ENCODE data around the gene NOC3L. TPM values are rescaled to one million over a fixed set of nuclear protein-coding genes. Genes with fewer than 3 reads are reported as not detected.

NOC3L gene
- polyA plus RNA-seq, 4 donors = 1.4 to 11.6 (median 5.6) TPM

DNA sequence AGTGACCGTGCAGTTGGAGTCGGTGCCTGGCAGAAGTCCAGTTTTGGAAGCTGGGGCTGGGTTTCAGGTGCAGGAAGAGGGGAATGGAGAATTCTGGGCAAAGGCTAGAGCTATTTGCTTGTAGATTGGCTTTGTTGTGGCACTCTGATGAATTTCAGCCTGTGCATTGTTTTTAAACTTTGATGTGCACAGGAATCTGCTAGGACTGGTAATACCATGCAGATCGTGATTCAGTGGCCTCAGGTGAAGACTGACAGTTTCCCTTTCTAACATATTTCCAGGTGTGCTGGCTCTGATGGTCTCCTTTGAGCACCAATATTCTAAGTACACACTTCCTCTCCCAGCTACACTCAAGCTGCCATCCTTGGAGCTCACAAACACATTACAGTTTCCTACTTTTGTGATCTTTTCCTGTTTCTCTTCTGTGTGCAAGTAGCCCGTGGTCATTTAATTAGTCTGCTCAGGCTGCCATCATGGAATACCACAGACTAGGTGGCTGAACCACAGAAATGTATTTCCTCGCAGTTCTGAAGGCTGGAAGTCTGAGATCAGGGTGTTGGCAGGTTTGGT, 55.6 kb downstream of the NOC3L start:
- no peak for DNase-seq
- no peak overlapping the region for H3K27ac ChIP-seq (ENCODE audit: low read depth in 1 of 3, low read length in 2 of 3)
- WGBS, 3 donors = 53 to 70% (median 58%) methylated on average over 5 of the region's 5 CpGs
- no peaks in the 10 kb centered on the region for H3K27me3 ChIP-seq (ENCODE audit: control insufficient read depth in 3 of 3, insufficient read depth in 3 of 3, low read length in 3 of 3)
- H3K4me1 ChIP-seq (ENCODE audit: control insufficient read depth in 3 of 3, insufficient read depth in 2 of 3, low read depth in 1 of 3, low read length in 2 of 3) = peaks cover 0 to 10% (median 0%) of the 10 kb centered on the region in 3 donors
- FAIRE-seq = no peak
- no peaks in the 10 kb centered on the region for H3K9me3 ChIP-seq (ENCODE audit: control insufficient read depth in 2 of 2, insufficient read depth in 1 of 2, low read depth in 1 of 2, low read length in 1 of 2)
- H3K4me3 ChIP-seq (ENCODE audit: low read depth in 1 of 3, low read length in 3 of 3) = no peak overlapping the region
- peaks cover 0 to 39% (median 4%) of the 10 kb centered on the region in 3 donors for H3K36me3 ChIP-seq (ENCODE audit: control insufficient read depth in 3 of 3, insufficient read depth in 2 of 3, low read depth in 1 of 3, low read length in 3 of 3)

DNA sequence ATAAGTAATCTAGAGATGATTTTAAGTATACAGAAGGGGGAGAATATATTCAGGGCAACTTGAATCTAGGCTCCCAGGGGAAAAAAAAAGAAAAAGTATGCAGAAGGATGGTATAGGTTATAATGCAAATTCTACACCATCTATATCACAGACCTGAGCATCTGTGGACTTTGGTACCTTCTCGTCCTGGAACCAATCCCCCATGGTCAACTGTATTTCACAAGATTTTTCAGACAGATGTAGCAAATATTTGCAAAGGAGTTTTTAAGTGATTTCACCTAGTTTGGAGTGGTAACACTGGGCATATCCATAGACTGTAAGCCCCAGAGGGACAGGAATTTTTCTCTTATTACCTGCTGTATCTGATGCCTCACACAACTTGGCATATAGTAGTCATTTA, 58.8 kb downstream of the NOC3L start:
- FAIRE-seq (no peak), DNase-seq (no peak)
- H3K4me3 ChIP-seq (ENCODE audit: low read depth in 1 of 3, low read length in 3 of 3) = no peak overlapping the region
- H3K4me1 ChIP-seq (ENCODE audit: control insufficient read depth in 3 of 3, insufficient read depth in 2 of 3, low read depth in 1 of 3, low read length in 2 of 3) = no peaks in the 10 kb centered on the region
- no peaks in the 10 kb centered on the region for H3K9me3 ChIP-seq (ENCODE audit: control insufficient read depth in 2 of 2, insufficient read depth in 1 of 2, low read depth in 1 of 2, low read length in 1 of 2)
- no peak overlapping the region for H3K27ac ChIP-seq (ENCODE audit: low read depth in 1 of 3, low read length in 2 of 3)
- H3K36me3 ChIP-seq (ENCODE audit: control insufficient read depth in 3 of 3, insufficient read depth in 2 of 3, low read depth in 1 of 3, low read length in 3 of 3) = peaks cover 0 to 33% (median 4%) of the 10 kb centered on the region in 3 donors
- WGBS, 3 donors = 58 to 92% (median 79%) methylated on average over 1 of the region's 1 CpG
- H3K27me3 ChIP-seq (ENCODE audit: control insufficient read depth in 3 of 3, insufficient read depth in 3 of 3, low read length in 3 of 3) = no peaks in the 10 kb centered on the region

DNA sequence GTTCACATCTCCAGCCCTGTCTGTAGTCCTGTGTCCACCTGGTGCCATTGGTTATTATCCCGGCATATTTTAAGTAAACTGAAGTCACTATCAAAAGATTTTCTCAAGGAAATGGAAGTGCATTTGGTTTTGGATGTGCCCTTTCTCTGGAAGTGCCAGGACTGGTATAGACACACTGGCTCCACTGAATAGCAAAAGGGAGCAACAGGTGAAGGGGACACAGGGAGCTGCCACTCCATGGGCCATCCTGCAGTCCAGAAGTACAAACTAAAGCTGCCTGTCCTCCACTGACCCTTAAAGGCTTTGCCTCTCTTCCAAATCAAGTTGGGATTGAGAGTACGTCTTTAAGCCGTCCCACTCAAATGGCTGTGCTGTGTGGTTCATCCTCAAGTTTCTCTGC, 62.7 kb downstream of the NOC3L start:
- no peak overlapping the region for H3K4me3 ChIP-seq (ENCODE audit: low read depth in 1 of 3, low read length in 3 of 3)
- WGBS, 3 donors = 94 to 96% (median 95%) methylated on average over 3 of the region's 3 CpGs
- H3K27ac ChIP-seq (ENCODE audit: low read depth in 1 of 3, low read length in 2 of 3) = no peak overlapping the region
- no peak for DNase-seq
- peaks cover 0 to 31% (median 3%) of the 10 kb centered on the region in 3 donors for H3K36me3 ChIP-seq (ENCODE audit: control insufficient read depth in 3 of 3, insufficient read depth in 2 of 3, low read depth in 1 of 3, low read length in 3 of 3)
- H3K27me3 ChIP-seq (ENCODE audit: control insufficient read depth in 3 of 3, insufficient read depth in 3 of 3, low read length in 3 of 3) = no peaks in the 10 kb centered on the region
- H3K9me3 ChIP-seq (ENCODE audit: control insufficient read depth in 2 of 2, insufficient read depth in 1 of 2, low read depth in 1 of 2, low read length in 1 of 2) = no peaks in the 10 kb centered on the region
- H3K4me1 ChIP-seq (ENCODE audit: control insufficient read depth in 3 of 3, insufficient read depth in 2 of 3, low read depth in 1 of 3, low read length in 2 of 3) = no peaks in the 10 kb centered on the region
- no peak for FAIRE-seq

DNA sequence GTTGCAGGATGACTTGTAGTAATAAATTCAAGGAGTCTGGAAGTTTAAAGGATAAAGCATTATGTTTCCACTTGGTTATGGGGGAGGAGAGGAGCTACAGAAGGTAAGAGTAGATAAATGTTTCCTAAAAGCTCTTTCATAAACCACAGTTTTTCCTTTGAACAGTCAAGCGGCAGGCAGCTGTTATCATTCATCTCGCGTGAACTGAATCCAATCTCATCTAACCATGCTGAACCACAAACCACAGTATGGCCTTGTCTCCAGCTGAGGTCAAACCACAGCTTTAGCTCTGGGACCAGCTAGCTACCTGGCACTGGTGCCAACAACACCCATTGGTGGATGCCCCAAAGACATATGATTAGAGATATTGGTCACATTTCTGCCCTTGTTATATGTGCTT, 63.3 kb downstream of the NOC3L start:
- FAIRE-seq = no peak
- H3K4me3 ChIP-seq (ENCODE audit: low read depth in 1 of 3, low read length in 3 of 3) = no peak overlapping the region
- 53 to 72% (median 65%) methylated on average over 3 of the region's 3 CpGs for WGBS, 3 donors
- peaks cover 0 to 31% (median 3%) of the 10 kb centered on the region in 3 donors for H3K36me3 ChIP-seq (ENCODE audit: control insufficient read depth in 3 of 3, insufficient read depth in 2 of 3, low read depth in 1 of 3, low read length in 3 of 3)
- no peaks in the 10 kb centered on the region for H3K4me1 ChIP-seq (ENCODE audit: control insufficient read depth in 3 of 3, insufficient read depth in 2 of 3, low read depth in 1 of 3, low read length in 2 of 3)
- DNase-seq = no peak
- H3K27me3 ChIP-seq (ENCODE audit: control insufficient read depth in 3 of 3, insufficient read depth in 3 of 3, low read length in 3 of 3) = no peaks in the 10 kb centered on the region
- H3K27ac ChIP-seq (ENCODE audit: low read depth in 1 of 3, low read length in 2 of 3) = no peak overlapping the region
- no peaks in the 10 kb centered on the region for H3K9me3 ChIP-seq (ENCODE audit: control insufficient read depth in 2 of 2, insufficient read depth in 1 of 2, low read depth in 1 of 2, low read length in 1 of 2)

DNA sequence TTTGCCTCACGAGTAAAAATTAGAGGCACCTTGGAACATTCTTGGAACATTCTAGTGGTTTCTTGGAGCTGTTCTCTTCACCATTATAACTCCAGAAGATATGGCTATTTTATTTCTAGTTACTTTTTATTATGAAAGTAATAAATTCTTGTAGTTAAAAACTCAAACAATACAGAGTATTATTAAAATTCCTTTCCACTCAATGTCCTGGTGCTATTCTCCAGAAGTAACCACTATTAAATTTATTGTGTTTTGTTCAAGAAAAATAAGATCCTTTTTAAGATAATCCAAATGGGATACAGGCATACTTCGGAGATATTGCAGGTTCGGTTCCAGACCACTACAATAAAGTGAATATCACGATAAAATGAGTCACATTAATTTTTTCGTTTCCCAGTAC, 68.6 kb downstream of the NOC3L start:
- H3K27me3 ChIP-seq (ENCODE audit: control insufficient read depth in 3 of 3, insufficient read depth in 3 of 3, low read length in 3 of 3) = no peaks in the 10 kb centered on the region
- peaks cover 0 to 16% (median 3%) of the 10 kb centered on the region in 3 donors for H3K36me3 ChIP-seq (ENCODE audit: control insufficient read depth in 3 of 3, insufficient read depth in 2 of 3, low read depth in 1 of 3, low read length in 3 of 3)
- no peak overlapping the region for H3K27ac ChIP-seq (ENCODE audit: low read depth in 1 of 3, low read length in 2 of 3)
- DNase-seq (no peak), FAIRE-seq (no peak)
- no peak overlapping the region for H3K4me3 ChIP-seq (ENCODE audit: low read depth in 1 of 3, low read length in 3 of 3)
- WGBS, 3 donors = 81 to 93% (median 89%) methylated on average over 5 of the region's 5 CpGs
- no peaks in the 10 kb centered on the region for H3K9me3 ChIP-seq (ENCODE audit: control insufficient read depth in 2 of 2, insufficient read depth in 1 of 2, low read depth in 1 of 2, low read length in 1 of 2)
- no peaks in the 10 kb centered on the region for H3K4me1 ChIP-seq (ENCODE audit: control insufficient read depth in 3 of 3, insufficient read depth in 2 of 3, low read depth in 1 of 3, low read length in 2 of 3)

DNA sequence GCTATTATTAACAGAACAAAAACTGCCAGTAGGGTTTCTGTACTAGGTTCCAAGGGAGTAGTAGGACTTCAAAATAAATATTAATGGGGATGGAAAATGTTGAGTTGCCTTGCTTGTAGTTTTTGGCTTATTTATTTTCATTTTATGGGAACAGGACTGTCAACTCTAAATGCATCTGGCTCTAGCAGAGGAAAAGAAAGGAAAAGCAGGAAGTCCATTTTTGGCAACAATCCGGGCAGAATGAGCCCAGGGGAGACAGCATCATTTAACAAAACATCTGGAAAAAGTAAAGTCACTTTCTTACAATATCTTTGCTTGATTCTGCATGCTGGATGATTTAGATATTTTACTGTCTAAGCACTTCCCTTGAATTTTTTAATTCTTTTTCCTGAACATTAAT, 69.4 kb downstream of the NOC3L start:
- H3K4me3 ChIP-seq (ENCODE audit: low read depth in 1 of 3, low read length in 3 of 3) = no peak overlapping the region
- peak in 1 of 2 donors; percentile 8 for DNase-seq

DNA sequence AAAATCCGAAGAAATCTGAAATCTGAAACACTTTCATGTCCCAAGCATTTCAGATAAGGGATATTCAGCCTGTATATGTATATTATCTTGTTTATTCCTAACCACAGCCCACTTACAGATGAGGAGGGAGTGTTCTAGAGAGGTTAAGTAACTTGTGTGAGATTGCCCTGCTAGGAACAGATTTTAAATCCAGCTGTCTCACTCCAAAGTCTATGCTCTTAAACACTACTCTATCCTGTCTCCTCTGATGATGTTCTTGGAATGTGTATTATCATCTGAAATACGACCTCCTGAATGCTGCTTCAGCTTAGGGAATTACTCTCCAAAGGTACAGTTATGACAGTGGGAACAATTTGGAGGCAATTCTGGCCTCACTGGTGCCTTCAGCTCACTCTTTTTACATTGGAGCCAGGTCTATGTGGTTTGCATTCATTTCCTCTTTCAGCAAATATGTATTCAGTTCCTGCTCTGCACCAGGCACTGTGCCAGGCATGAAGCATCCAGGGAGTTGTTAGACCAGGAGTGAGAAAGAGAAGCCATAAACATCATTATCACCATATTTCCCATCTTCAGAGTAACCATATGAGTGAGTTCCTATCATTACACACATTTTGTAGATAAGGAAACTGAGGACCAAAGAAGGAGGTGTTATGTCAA, 70.2 kb downstream of the NOC3L start:
- Histone ChIP-seq H3K27me3 (ENCODE audit: control insufficient read depth in 3 of 3, insufficient read depth in 3 of 3, low read length in 3 of 3) (no peaks in the 10 kb centered on the region), H3K36me3 (ENCODE audit: control insufficient read depth in 3 of 3, insufficient read depth in 2 of 3, low read depth in 1 of 3, low read length in 3 of 3) (peaks cover 0 to 20% (median 0%) of the 10 kb centered on the region in 3 donors), H3K27ac (ENCODE audit: low read depth in 1 of 3, low read length in 2 of 3) (no peak overlapping the region), H3K4me1 (ENCODE audit: control insufficient read depth in 3 of 3, insufficient read depth in 2 of 3, low read depth in 1 of 3, low read length in 2 of 3) (no peaks in the 10 kb centered on the region), H3K9me3 (ENCODE audit: control insufficient read depth in 2 of 2, insufficient read depth in 1 of 2, low read depth in 1 of 2, low read length in 1 of 2) (no peaks in the 10 kb centered on the region), H3K4me3 (ENCODE audit: low read depth in 1 of 3, low read length in 3 of 3) (no peak overlapping the region)
- DNase-seq (peak in 1 of 2 donors; percentile 6), FAIRE-seq (no peak)
- 61 to 74% (median 64%) methylated on average over 2 of the region's 2 CpGs for WGBS, 3 donors

More for the DNA sequence above, 69.4 kb downstream of the NOC3L start:
- Histone ChIP-seq H3K9me3 (ENCODE audit: control insufficient read depth in 2 of 2, insufficient read depth in 1 of 2, low read depth in 1 of 2, low read length in 1 of 2) (no peaks in the 10 kb centered on the region), H3K36me3 (ENCODE audit: control insufficient read depth in 3 of 3, insufficient read depth in 2 of 3, low read depth in 1 of 3, low read length in 3 of 3) (peaks cover 0 to 21% (median 0%) of the 10 kb centered on the region in 3 donors), H3K27ac (ENCODE audit: low read depth in 1 of 3, low read length in 2 of 3) (no peak overlapping the region), H3K27me3 (ENCODE audit: control insufficient read depth in 3 of 3, insufficient read depth in 3 of 3, low read length in 3 of 3) (no peaks in the 10 kb centered on the region), H3K4me1 (ENCODE audit: control insufficient read depth in 3 of 3, insufficient read depth in 2 of 3, low read depth in 1 of 3, low read length in 2 of 3) (no peaks in the 10 kb centered on the region)
- FAIRE-seq = no peak
- WGBS, 3 donors = 33 to 70% (median 48%) methylated on average over 1 of the region's 1 CpG

DNA sequence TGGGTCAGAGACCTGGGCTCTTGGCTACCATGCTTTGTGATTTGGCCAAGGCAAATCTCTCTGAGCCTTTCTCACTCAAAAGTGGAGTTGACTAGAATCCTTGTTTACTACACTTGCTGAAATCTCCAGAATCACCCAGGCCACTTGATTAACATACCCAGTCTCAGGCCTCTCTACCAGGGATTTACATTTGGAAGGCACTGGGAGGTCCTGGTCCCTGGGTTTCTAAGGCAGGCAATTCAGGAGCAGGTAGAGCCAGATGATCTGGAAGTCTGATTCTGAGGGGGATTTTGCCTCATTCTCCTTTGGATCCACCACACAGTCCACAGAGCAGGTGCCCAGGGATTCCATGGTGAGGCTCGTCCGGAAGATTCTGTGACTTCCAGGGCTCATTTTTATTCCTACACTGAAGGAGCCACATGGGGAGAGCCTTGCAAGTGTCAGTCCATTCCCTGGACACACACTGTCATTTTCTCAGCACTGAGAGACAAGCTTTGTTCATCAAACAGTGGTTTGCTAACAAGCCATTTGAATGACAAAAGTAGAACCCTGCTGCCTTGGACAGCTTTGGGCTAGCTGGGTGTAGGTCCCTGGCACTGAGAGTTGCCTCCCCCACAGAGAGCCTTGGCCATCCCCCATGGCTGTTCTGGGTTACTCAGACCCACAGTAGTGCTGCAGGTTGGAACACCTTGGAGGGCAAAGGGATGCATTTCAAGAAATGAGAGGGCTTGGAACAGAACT, 74.2 kb downstream of the NOC3L start:
- H3K36me3 ChIP-seq (ENCODE audit: control insufficient read depth in 3 of 3, insufficient read depth in 2 of 3, low read depth in 1 of 3, low read length in 3 of 3) = peaks cover 0 to 25% (median 4%) of the 10 kb centered on the region in 3 donors
- H3K4me1 ChIP-seq (ENCODE audit: control insufficient read depth in 3 of 3, insufficient read depth in 2 of 3, low read depth in 1 of 3, low read length in 2 of 3) = no peaks in the 10 kb centered on the region
- no peak overlapping the region for H3K27ac ChIP-seq (ENCODE audit: low read depth in 1 of 3, low read length in 2 of 3)
- no peak for FAIRE-seq
- no peak overlapping the region for H3K4me3 ChIP-seq (ENCODE audit: low read depth in 1 of 3, low read length in 3 of 3)
- 92 to 100% (median 94%) methylated on average over 2 of the region's 2 CpGs for WGBS, 3 donors
- H3K9me3 ChIP-seq (ENCODE audit: control insufficient read depth in 2 of 2, insufficient read depth in 1 of 2, low read depth in 1 of 2, low read length in 1 of 2) = no peaks in the 10 kb centered on the region
- no peak for DNase-seq
- no peaks in the 10 kb centered on the region for H3K27me3 ChIP-seq (ENCODE audit: control insufficient read depth in 3 of 3, insufficient read depth in 3 of 3, low read length in 3 of 3)
